KMS-11 (cell line): ENCODE data around the gene DIS3L2.

Source experiments
- H2AFZ ChIP-seq: fragments of 200-600 bp; sonication (generic); 2 replicates; pipeline ENCODE4 v1.6.1; 2016; ENCODE audit warnings: antibody characterized with exemption, mixed run types, low read depth
- H3K27ac ChIP-seq: fragments of 200-600 bp; sonication (generic); 2 replicates; pipeline ENCODE4 v1.6.1; 2016; ENCODE audit warnings: mild to moderate bottlenecking, mixed run types
- H3K27me3 ChIP-seq: fragments of 200-600 bp; sonication (generic); 2 replicates; pipeline ENCODE4 v1.6.1; 2017; ENCODE audit warnings: mild to moderate bottlenecking, low read depth, mixed run types, moderate library complexity; ENCODE audit not compliant: insufficient read depth
- H3K36me3 ChIP-seq: fragments of 200-600 bp; sonication (generic); 2 replicates; pipeline ENCODE4 v1.6.1; 2017; ENCODE audit warnings: mild to moderate bottlenecking, mixed run types; ENCODE audit not compliant: insufficient read depth
- H3K4me1 ChIP-seq: fragments of 200-600 bp; sonication (generic); 2 replicates; pipeline ENCODE4 v1.6.1; 2016; ENCODE audit warnings: mild to moderate bottlenecking, low read depth, mixed run types; ENCODE audit not compliant: poor library complexity, severe bottlenecking
- H3K4me2 ChIP-seq: fragments of 200-600 bp; sonication (generic); 2 replicates; pipeline ENCODE4 v1.7.0; 2016; ENCODE audit warnings: mild to moderate bottlenecking, mixed run types
- H3K4me3 ChIP-seq: fragments of 200-600 bp; sonication (generic); IDR thresholded peaks from 2 replicates; pipeline ENCODE4 v1.6.1; 2017; ENCODE audit warnings: low read depth, low read length, mixed read lengths; ENCODE audit not compliant: insufficient read depth
- H3K79me2 ChIP-seq: fragments of 200-600 bp; sonication (generic); 2 replicates; pipeline ENCODE4 v1.6.1; 2016; ENCODE audit warnings: low read depth, mixed run types; ENCODE audit not compliant: insufficient read depth
- H3K9ac ChIP-seq: fragments of 200-600 bp; sonication (generic); 2 replicates; pipeline ENCODE4 v1.6.1; 2016; ENCODE audit warnings: mild to moderate bottlenecking, mixed run types
- H4K20me1 ChIP-seq: fragments of 200-600 bp; sonication (generic); 2 replicates; pipeline ENCODE4 v1.6.1; 2016; ENCODE audit warnings: mild to moderate bottlenecking, mixed run types; ENCODE audit not compliant: insufficient read depth
- CTCF ChIP-seq: fragments of 200-600 bp; sonication (generic); conservative IDR thresholded peaks from 2 replicates; pipeline ENCODE4 v1.6.1; 2017; ENCODE audit warnings: low read depth, mild to moderate bottlenecking, antibody characterized with exemption, low read length, moderate library complexity, mixed read lengths

The DIS3L2 gene

GRCh38 chr2:231991664-231992063 is 30.2 kb downstream of the DIS3L2 start:
- Histone ChIP-seq H2AFZ (no peak overlapping the region), H3K9ac (no peak overlapping the region), H3K36me3 (no peaks in the 10 kb centered on the region), H3K27ac (no peak overlapping the region), H3K27me3 (no peaks in the 10 kb centered on the region), H3K4me2 (no peak overlapping the region), H3K79me2 (peaks cover 10% of the 10 kb centered on the region; the same call in 1 of the 2 replicates), H3K4me1 (peaks cover 15% of the 10 kb centered on the region), H3K4me3 (no peak overlapping the region), H4K20me1 (no peaks in the 10 kb centered on the region)
- TF ChIP-seq CTCF: no peak

- Histone ChIP-seq H3K36me3 (no peaks in the 10 kb centered on the region), H3K4me2 (no peak overlapping the region), H3K4me1 (peaks cover 9% of the 10 kb centered on the region), H3K4me3 (no peak overlapping the region), H2AFZ (no peak overlapping the region), H3K9ac (no peak overlapping the region), H3K27me3 (no peaks in the 10 kb centered on the region), H3K79me2 (peaks cover 10% of the 10 kb centered on the region; the same call in 1 of the 2 replicates), H3K27ac (no peak overlapping the region), H4K20me1 (no peaks in the 10 kb centered on the region)
- no peak for TF ChIP-seq CTCF
Measured at GRCh38 chr2:231992888-231993287, 31.4 kb downstream of the DIS3L2 start.

GRCh38 chr2:231996797-231997540 is 35.5 kb downstream of the DIS3L2 start:
- TF ChIP-seq CTCF: no peak

GRCh38 chr2:231998046-231998445 is 36.5 kb downstream of the DIS3L2 start:
- no peak for TF ChIP-seq CTCF
- Histone ChIP-seq H3K27me3 (no peaks in the 10 kb centered on the region), H3K4me3 (no peak overlapping the region), H3K4me2 (no peak overlapping the region), H4K20me1 (no peaks in the 10 kb centered on the region), H3K36me3 (no peaks in the 10 kb centered on the region), H2AFZ (no peak overlapping the region), H3K9ac (no peak overlapping the region), H3K27ac (no peak overlapping the region), H3K4me1 (no peaks in the 10 kb centered on the region), H3K79me2 (peaks cover 4% of the 10 kb centered on the region; the same call in 1 of the 2 replicates)

More at GRCh38 chr2:231996797-231997540, 35.5 kb downstream of the DIS3L2 start:
- Histone ChIP-seq H3K79me2 (peaks cover 4% of the 10 kb centered on the region; the same call in 1 of the 2 replicates), H3K4me3 (no peak overlapping the region), H3K4me1 (no peaks in the 10 kb centered on the region), H2AFZ (no peak overlapping the region), H3K9ac (no peak overlapping the region), H3K36me3 (no peaks in the 10 kb centered on the region), H3K4me2 (no peak overlapping the region), H3K27me3 (no peaks in the 10 kb centered on the region), H4K20me1 (no peaks in the 10 kb centered on the region), H3K27ac (no peak overlapping the region)
